Endothelial cell of coronary artery (primary cell): ENCODE data around the gene CYP2A7. TPM values are rescaled to one million over a fixed set of nuclear protein-coding genes. Genes with fewer than 3 reads are reported as not detected.

Experiments
- total RNA-seq: library from RNA; depleted of rRNA; stranded (reverse); fragments of >200 nt; gene quantifications from 2 replicates; pipeline ENCODE4 v1.2.3, GENCODE V29; 2014

CYP2A7 gene, protein sequence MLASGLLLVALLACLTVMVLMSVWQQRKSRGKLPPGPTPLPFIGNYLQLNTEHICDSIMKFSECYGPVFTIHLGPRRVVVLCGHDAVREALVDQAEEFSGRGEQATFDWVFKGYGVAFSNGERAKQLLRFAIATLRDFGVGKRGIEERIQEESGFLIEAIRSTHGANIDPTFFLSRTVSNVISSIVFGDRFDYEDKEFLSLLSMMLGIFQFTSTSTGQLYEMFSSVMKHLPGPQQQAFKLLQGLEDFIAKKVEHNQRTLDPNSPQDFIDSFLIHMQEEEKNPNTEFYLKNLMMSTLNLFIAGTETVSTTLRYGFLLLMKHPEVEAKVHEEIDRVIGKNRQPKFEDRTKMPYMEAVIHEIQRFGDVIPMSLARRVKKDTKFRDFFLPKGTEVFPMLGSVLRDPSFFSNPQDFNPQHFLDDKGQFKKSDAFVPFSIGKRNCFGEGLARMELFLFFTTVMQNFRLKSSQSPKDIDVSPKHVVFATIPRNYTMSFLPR
- not detected in 2 replicates for total RNA-seq

DNA sequence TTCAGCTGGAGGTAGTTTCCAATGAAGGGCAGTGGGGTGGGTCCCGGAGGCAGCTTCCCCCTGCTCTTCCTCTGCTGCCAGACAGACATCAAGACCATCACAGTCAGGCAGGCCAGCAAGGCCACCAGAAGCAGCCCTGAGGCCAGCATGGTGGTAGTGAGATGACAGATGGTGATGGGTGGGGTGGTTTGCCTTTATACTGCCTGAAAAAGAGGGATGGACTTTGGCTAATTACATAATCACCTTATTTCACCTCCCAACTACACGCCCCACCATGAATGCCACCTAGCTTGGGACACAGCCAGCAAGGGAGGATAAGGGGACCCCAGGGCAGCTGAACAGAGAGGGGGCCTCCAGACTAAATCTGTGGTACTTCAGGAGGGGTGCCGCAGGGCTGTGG is at the start of gene CYP2A7:
Gene CYP2A7 (minus strand): TSS at position 170 of the 400 bp plus-strand sequence. CDS start 21 bp downstream, at position 149.

DNA sequence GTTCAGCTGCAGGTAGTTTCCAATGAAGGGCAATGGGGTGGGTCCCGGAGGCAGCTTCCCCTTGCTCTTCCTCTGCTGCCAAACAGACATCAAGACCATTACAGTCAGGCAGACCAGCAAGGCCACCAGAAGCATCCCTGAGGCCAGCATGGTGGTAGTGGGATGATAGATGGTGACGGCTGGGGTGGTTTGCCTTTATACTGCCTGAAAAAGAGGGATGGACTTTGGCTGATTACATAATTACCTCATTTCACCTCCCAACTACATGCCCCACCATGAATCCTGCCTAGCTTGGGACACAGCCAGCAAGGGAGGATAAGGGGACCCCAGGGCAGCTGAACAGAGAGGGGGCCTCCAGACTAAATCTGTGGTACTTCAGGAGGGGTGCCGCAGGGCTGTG is 31.8 kb downstream of the CYP2A7 start, which contains the start of gene CYP2A6:
Gene CYP2A6 (minus strand): TSS at position 171 of the 400 bp plus-strand sequence. CDS start 21 bp downstream, at position 150.

Other genes with a start within 250 kb of the CYP2A7 start
- 14.0 and 20.6 TPM in 2 replicates for gene NUMBL, start 191.6 kb downstream of the CYP2A7 start, total RNA-seq
- 15.2 and 25.0 TPM in 2 replicates for gene COQ8B, start 165.3 kb downstream of the CYP2A7 start, total RNA-seq
- gene ITPKC, start 165.1 kb downstream of the CYP2A7 start, total RNA-seq = 15.0 and 20.7 TPM in 2 replicates
- 0.36 and 1.0 TPM in 2 replicates for gene ACTMAP, start 131.8 kb downstream of the CYP2A7 start, total RNA-seq
- 48.4 and 51.1 TPM in 2 replicates for gene SNRPA, start 131.0 kb downstream of the CYP2A7 start, total RNA-seq
- not detected in 2 replicates for gene MIA, start 106.7 kb downstream of the CYP2A7 start, total RNA-seq
- 5.6 and 7.7 TPM in 2 replicates for gene RAB4B, start 104.0 kb downstream of the CYP2A7 start, total RNA-seq
- 107 and 118 TPM in 2 replicates for gene EGLN2, start 83.0 kb downstream of the CYP2A7 start, total RNA-seq
- gene CYP2A6, start 31.8 kb downstream of the CYP2A7 start, total RNA-seq = not detected in 2 replicates
- gene CYP2B6, start 109.1 kb upstream of the CYP2A7 start, total RNA-seq = not detected in 2 replicates
- not detected in 2 replicates for gene CYP2A13, start 206.2 kb upstream of the CYP2A7 start, total RNA-seq
- not detected in 2 replicates for gene CYP2F1, start 232.2 kb upstream of the CYP2A7 start, total RNA-seq